GM19372 (cell line): ENCODE results near the gene CAT.

Experiments
- ATAC-seq: cut with Tn5 transposase; IDR thresholded peaks from one replicate; pipeline ENCODE4 v1.9.1; 2021; ENCODE audit warnings: mild to moderate bottlenecking, low read depth, moderate library complexity; ENCODE audit not compliant: unreplicated experiment

CAT gene

DNA sequence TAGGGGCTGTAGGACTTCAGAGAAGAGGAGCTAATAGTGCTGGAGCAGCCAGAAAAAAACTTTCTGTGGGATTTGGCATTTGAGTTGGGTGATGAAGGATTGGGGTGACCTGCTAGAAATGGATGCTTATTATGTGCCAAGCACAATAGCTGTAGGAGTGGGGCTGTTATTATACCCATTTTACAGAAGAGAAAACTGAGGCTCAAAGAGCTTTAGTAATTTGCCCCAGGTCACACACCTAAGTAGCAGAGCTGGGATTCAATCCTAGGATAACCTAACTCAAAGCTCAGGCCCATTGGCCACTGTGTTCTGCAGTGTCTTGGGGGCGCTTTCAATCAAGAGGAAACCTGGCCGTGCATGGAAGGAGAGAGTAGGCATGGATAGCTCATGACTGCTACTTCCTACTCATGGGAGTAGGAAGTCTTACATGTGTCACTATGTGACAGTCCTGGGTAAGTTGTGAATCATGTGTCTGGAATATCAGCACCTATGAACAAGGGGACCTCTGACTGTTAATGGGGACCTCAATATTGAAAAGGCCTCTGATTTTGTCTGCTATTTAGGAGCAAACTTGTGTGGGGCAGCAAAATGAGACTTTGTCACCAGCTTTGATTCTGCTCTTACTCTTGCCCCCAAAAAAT is 81.0 kb downstream of the CAT start:
- no peak for ATAC-seq

DNA sequence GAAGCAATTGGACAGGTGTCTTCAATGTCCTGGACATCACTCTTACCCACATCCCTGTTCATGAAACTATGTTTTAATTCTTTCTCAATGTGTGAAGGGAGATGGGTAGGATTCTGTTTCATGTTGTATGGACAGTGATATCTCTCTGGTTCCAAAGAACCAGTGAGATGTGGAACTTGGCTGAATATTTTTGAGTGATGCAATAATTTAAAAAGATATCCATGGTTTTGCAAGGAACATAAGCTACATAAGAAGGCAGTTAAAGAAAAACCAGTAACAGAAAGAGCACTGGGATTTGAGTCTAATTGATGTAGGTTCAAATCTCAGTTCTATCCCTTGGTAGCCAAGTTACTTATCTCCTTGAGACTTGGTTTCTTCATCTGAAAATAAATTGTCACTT is 82.5 kb downstream of the CAT start:
- ATAC-seq = no peak
